Chondrocyte (in vitro differentiated cells): ENCODE results near the gene GSK3B. TPM values are rescaled to one million over a fixed set of nuclear protein-coding genes. Genes with fewer than 3 reads are reported as not detected.

Experiments used
- DNase-seq: peaks from one replicate; pipeline ENCODE4 v3.0.0; 2021; ENCODE audit warnings: mixed read lengths, low spot score
- H3K27ac Mint-ChIP-seq: one replicate; pipeline ENCODE4 v1.8.0; 2021; ENCODE audit warnings: mild to moderate bottlenecking, moderate library complexity, mixed read lengths; ENCODE audit not compliant: unreplicated experiment
- H3K27me3 Mint-ChIP-seq: 2 replicates; pipeline ENCODE4 v1.8.0; 2021; ENCODE audit warnings: low read depth, mixed read lengths
- H3K36me3 Mint-ChIP-seq: 2 replicates; pipeline ENCODE4 v1.8.0; 2021; ENCODE audit warnings: low read depth, mixed read lengths
- H3K4me1 Mint-ChIP-seq: 2 replicates; pipeline ENCODE4 v1.8.0; 2021; ENCODE audit warnings: low read depth, mild to moderate bottlenecking, mixed read lengths
- H3K4me3 Mint-ChIP-seq: one replicate; pipeline ENCODE4 v1.8.0; 2021; ENCODE audit warnings: mild to moderate bottlenecking, moderate library complexity, mixed read lengths; ENCODE audit not compliant: unreplicated experiment
- H3K9me3 Mint-ChIP-seq: 2 replicates; pipeline ENCODE4 v1.8.0; 2021; ENCODE audit warnings: low read depth, mixed read lengths
- CTCF ChIP-seq: fragments of 200-600 bp; sonication (generic); IDR thresholded peaks from 2 replicates; pipeline ENCODE4 v1.5.0; 2021; ENCODE audit warnings: antibody characterized with exemption, mild to moderate bottlenecking, moderate library complexity
- total RNA-seq: library from RNA; stranded (reverse); gene quantifications from 3 replicates; pipeline ENCODE4 v1.2.1, GENCODE V29; 2021

Gene GSK3B
- total RNA-seq, 1 donor from 2014 or later, result 73.0 TPM

GRCh38 chr3:119781330-119782198 lies 312.7 kb downstream of the GSK3B start, which contains the start of gene NR1I2:
Gene NR1I2 (plus strand): TSS chr3:119782101.
- no peaks in the 10 kb centered on the region for H3K27me3 Mint-ChIP-seq
- no peak within 1 kb of the TSS for H3K4me3 Mint-ChIP-seq
- no peak within 1 kb of the TSS for H3K27ac Mint-ChIP-seq
- H3K9me3 Mint-ChIP-seq, result peaks cover under 1% of the 10 kb centered on the region
- DNase-seq, result no peak
- peaks cover 4% of the 10 kb centered on the region for H3K4me1 Mint-ChIP-seq
- no peaks in the 10 kb centered on the region for H3K36me3 Mint-ChIP-seq
- TF ChIP-seq CTCF, result no peak

GRCh38 chr3:119779731-119780383 lies 314.4 kb downstream of the GSK3B start:
- DNase-seq, result no peak
- peaks cover 4% of the 10 kb centered on the region for H3K4me1 Mint-ChIP-seq
- no peak for TF ChIP-seq CTCF
- H3K27me3 Mint-ChIP-seq, result no peaks in the 10 kb centered on the region
- H3K4me3 Mint-ChIP-seq, result no peak overlapping the region
- peak overlapping the region; percentile 2 for H3K27ac Mint-ChIP-seq
- peaks cover 8% of the 10 kb centered on the region for H3K9me3 Mint-ChIP-seq
- peaks cover 7% of the 10 kb centered on the region for H3K36me3 Mint-ChIP-seq

GRCh38 chr3:119778811-119779210 lies 315.4 kb downstream of the GSK3B start:
- Mint-ChIP-seq H3K9me3 (peaks cover 8% of the 10 kb centered on the region), H3K4me1 (peaks cover 4% of the 10 kb centered on the region), H3K36me3 (peaks cover 7% of the 10 kb centered on the region), H3K4me3 (no peak overlapping the region), H3K27me3 (no peaks in the 10 kb centered on the region), H3K27ac (no peak overlapping the region)
- DNase-seq, result no peak
- TF ChIP-seq CTCF, result no peak

GRCh38 chr3:119778176-119778575 lies 316.1 kb downstream of the GSK3B start:
- peaks cover 8% of the 10 kb centered on the region for H3K9me3 Mint-ChIP-seq
- peaks cover 7% of the 10 kb centered on the region for H3K36me3 Mint-ChIP-seq
- no peak overlapping the region for H3K4me3 Mint-ChIP-seq
- TF ChIP-seq CTCF, result no peak
- DNase-seq, result no peak
- peaks cover 4% of the 10 kb centered on the region for H3K4me1 Mint-ChIP-seq
- no peak overlapping the region for H3K27ac Mint-ChIP-seq
- no peaks in the 10 kb centered on the region for H3K27me3 Mint-ChIP-seq

GRCh38 chr3:119776304-119776703 lies 317.9 kb downstream of the GSK3B start:
- Mint-ChIP-seq H3K4me3 (no peak overlapping the region), H3K4me1 (peaks cover 4% of the 10 kb centered on the region), H3K36me3 (peaks cover 7% of the 10 kb centered on the region), H3K27me3 (no peaks in the 10 kb centered on the region), H3K9me3 (peaks cover 8% of the 10 kb centered on the region), H3K27ac (no peak overlapping the region)
- DNase-seq, result no peak
- TF ChIP-seq CTCF, result no peak
